ENCODE data around the gene APBB2.
"Not testable (repeated sequence)": the region's sequence is repeated elsewhere in the genome, so short reads cannot be mapped to it uniquely, and the experiment has no call there.

DNA sequence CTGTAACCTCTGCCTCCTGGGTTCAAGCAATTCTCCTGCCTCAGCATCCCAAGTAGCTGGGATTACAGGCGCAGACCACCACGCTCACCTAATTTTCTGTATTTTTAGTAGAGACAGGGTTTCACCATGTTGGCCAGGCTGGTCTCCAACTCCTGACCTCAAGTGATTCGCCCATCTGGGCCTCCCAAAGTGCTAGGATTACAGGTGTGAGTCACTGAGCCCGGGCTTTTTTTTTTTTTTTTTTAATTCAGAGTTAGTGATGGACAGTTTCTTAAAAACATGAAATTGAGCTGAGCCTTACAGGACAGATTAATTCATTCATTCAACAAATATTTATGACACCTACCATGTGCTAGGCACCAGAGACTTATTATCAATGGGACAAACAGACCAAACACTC is 313.8 kb downstream of the APBB2 start:
- TF ChIP-seq, protein P1, sequence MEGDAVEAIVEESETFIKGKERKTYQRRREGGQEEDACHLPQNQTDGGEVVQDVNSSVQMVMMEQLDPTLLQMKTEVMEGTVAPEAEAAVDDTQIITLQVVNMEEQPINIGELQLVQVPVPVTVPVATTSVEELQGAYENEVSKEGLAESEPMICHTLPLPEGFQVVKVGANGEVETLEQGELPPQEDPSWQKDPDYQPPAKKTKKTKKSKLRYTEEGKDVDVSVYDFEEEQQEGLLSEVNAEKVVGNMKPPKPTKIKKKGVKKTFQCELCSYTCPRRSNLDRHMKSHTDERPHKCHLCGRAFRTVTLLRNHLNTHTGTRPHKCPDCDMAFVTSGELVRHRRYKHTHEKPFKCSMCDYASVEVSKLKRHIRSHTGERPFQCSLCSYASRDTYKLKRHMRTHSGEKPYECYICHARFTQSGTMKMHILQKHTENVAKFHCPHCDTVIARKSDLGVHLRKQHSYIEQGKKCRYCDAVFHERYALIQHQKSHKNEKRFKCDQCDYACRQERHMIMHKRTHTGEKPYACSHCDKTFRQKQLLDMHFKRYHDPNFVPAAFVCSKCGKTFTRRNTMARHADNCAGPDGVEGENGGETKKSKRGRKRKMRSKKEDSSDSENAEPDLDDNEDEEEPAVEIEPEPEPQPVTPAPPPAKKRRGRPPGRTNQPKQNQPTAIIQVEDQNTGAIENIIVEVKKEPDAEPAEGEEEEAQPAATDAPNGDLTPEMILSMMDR (IDR thresholded peaks at IDR 0.05): not testable (repeated sequence)
- TF ChIP-seq POLR2A (IDR thresholded peaks at IDR 0.05): not testable (repeated sequence)

Data from heart left ventricle (tissue), 13 donors.